CD4-positive, alpha-beta T cell (primary cell): Measurements from ENCODE around the gene ADAM19. TPM values are rescaled to one million over a fixed set of nuclear protein-coding genes. Genes with fewer than 3 reads are reported as not detected.

Experiments used
- ATAC-seq: fragments of 200-7000 bp; cut with Tn5 transposase; one replicate; pipeline ENCODE4 v1.10.0; 2022; ENCODE audit warnings: mild to moderate bottlenecking; ENCODE audit not compliant: poor library complexity
- CTCF ChIA-PET: fragments of 350-600 bp; sonication (Branson Sonifier 250); formaldehyde crosslinking; loops from one replicate; lab custom pipeline; 2021; ENCODE audit warnings: antibody characterized with exemption, inconsistent platforms; lab: Charles Lee
- POLR2A ChIA-PET: fragments of 350-600 bp; sonication (Branson Sonifier 250); formaldehyde crosslinking; loops from one replicate; lab custom pipeline; 2021; ENCODE audit warnings: antibody characterized with exemption, inconsistent platforms; lab: Charles Lee
- DNase-seq, 14 experiments: peaks; one replicate each; pipeline ENCODE4 v3.0.0-alpha.2; 2013 to 2020; ENCODE audit warnings: mixed read lengths in 2 of 14
- H3K27ac ChIP-seq, 2 donors: one replicate each; pipeline versions ENCODE4 v1.5.1 to v1.7.0; 2013; ENCODE audit warnings: low read length in 2 of 2, low read depth in 1 of 2, mild to moderate bottlenecking in 1 of 2
- H3K27me3 ChIP-seq, 2 experiments: 1 replicate in 1 of 2; 2 replicates in 1 of 2; pipeline versions ENCODE4 v1.6.1 to v1.7.0; 2013; ENCODE audit warnings: low read length in 2 of 2, control low read depth in 1 of 2, mild to moderate bottlenecking in 1 of 2, moderate library complexity in 1 of 2; ENCODE audit not compliant: insufficient read depth in 2 of 2, control insufficient read depth in 1 of 2
- H3K36me3 ChIP-seq: one replicate; pipeline ENCODE4 v1.6.1; 2013; ENCODE audit warnings: low read length, control low read depth; ENCODE audit not compliant: insufficient read depth
- H3K4me1 ChIP-seq: one replicate; pipeline ENCODE4 v1.6.1; 2013; ENCODE audit warnings: low read length, control low read depth; ENCODE audit not compliant: insufficient read depth
- H3K4me3 ChIP-seq: one replicate; pipeline ENCODE4 v1.5.1; 2013; ENCODE audit warnings: mild to moderate bottlenecking, low read length, moderate library complexity
- H3K9me3 ChIP-seq, 2 experiments: 1 replicate in 1 of 2; 2 replicates in 1 of 2; pipeline versions ENCODE4 v1.6.1 to v1.7.0; 2013; ENCODE audit warnings: low read length in 2 of 2, mild to moderate bottlenecking in 2 of 2, control low read depth in 1 of 2, moderate library complexity in 1 of 2; ENCODE audit not compliant: control insufficient read depth in 1 of 2, insufficient read depth in 1 of 2
- H3K27ac Mint-ChIP-seq: one replicate; pipeline ENCODE4 v1.8.0; 2020; ENCODE audit warnings: mixed read lengths
- H3K27me3 Mint-ChIP-seq: one replicate; pipeline ENCODE4 v1.8.0; 2021; ENCODE audit warnings: mixed read lengths
- H3K36me3 Mint-ChIP-seq: one replicate; pipeline ENCODE4 v1.8.0; 2021; ENCODE audit warnings: low read depth, mixed read lengths
- H3K4me1 Mint-ChIP-seq: one replicate; pipeline ENCODE4 v1.8.0; 2021; ENCODE audit warnings: low read depth, mixed read lengths
- H3K4me3 Mint-ChIP-seq: one replicate; pipeline ENCODE4 v1.8.0; 2020; ENCODE audit warnings: mild to moderate bottlenecking, mixed read lengths
- H3K9me3 Mint-ChIP-seq: one replicate; pipeline ENCODE4 v1.8.0; 2020; ENCODE audit warnings: mixed read lengths
- CTCF ChIP-seq: fragments of 200-600 bp; IDR thresholded peaks from one replicate; pipeline ENCODE4 v1.8.0; 2022; ENCODE audit warnings: antibody characterized with exemption, mild to moderate bottlenecking
- intact Hi-C, 2 experiments: fragments of 100-400 bp; cut with DNase I in 1 of 2; cut with micrococcal nuclease in 1 of 2; formaldehyde crosslinking; loops; one replicate each; pipeline versions ENCODE4 v1.15.1 to v1.9.0; 2023 to 2025; cut with DNase I, micrococcal nuclease
- total RNA-seq, 174 experiments: library from RNA in 2 of 174; stranded (reverse) in 2 of 174; gene quantifications; one replicate each; pipeline ENCODE4 v1.2.3 and lab custom pipeline; 2021 to 2026

The ADAM19 gene
- total RNA-seq, 2 experiments from 2014 or later: 26.7 to 29.1 TPM

- Mint-ChIP-seq H3K4me3 (no peak overlapping the region), H3K27me3 (no peaks in the 10 kb centered on the region), H3K36me3 (no peaks in the 10 kb centered on the region), H3K9me3 (peaks cover 3% of the 10 kb centered on the region), H3K4me1 (peaks cover 75% of the 10 kb centered on the region), H3K27ac (peak overlapping the region; percentile 66)
- ChIA-PET CTCF (interaction anchor here (1.4 to 1.6 kb wide), 2 partner anchors 19 to 193 kb away, joined by 3 to 4 read pairs; partner anchors contain the start of gene LSM11), POLR2A (interaction anchor here (1.2 kb wide), 1 partner anchor 18 kb away, joined by 3 read pairs; no protein-coding TSS in a partner anchor)
- no peaks in the 10 kb centered on the region for H3K27me3 ChIP-seq
- DNase-seq: no peak
- intact Hi-C loops: no loop called here
- TF ChIP-seq CTCF: no peak
- peak overlapping the region; percentile 4 to 19 for H3K27ac ChIP-seq
- no peaks in the 10 kb centered on the region for H3K36me3 ChIP-seq
- no peak for ATAC-seq
- H3K4me3 ChIP-seq: peak overlapping the region; percentile 11
- no peaks in the 10 kb centered on the region for H3K9me3 ChIP-seq
- H3K4me1 ChIP-seq: peaks cover 70% of the 10 kb centered on the region
Observed at GRCh38 chr5:157549954-157550549, 25.5 kb downstream of the ADAM19 start.

DNA sequence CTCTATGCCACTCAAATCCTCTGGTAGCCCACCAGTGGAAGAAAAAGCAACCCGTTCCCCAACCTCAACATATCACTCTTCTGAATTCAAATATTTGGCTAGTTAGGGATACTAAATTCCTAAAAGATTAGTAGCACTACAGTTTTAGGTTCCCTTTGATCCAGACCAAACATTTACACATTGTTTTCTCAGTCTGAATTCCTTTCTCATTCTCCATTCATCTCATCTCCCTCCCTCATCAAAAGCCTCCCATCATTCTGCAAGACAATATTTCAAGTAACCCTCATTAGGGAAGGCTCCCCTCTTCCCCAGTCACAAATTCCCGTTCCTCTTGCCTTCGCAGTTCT lies 26.3 kb downstream of the ADAM19 start:
- Histone ChIP-seq H3K27ac (peak overlapping the region in 1 of 2 donors; percentile 4), H3K27me3 (no peaks in the 10 kb centered on the region), H3K4me1 (peaks cover 68% of the 10 kb centered on the region), H3K4me3 (peak overlapping the region; percentile 11), H3K9me3 (no peaks in the 10 kb centered on the region), H3K36me3 (no peaks in the 10 kb centered on the region)
- ATAC-seq (no peak), DNase-seq (no peak)
- Mint-ChIP-seq H3K9me3 (peaks cover 3% of the 10 kb centered on the region), H3K36me3 (no peaks in the 10 kb centered on the region), H3K4me3 (peak overlapping the region; percentile 18), H3K27ac (peak overlapping the region; percentile 66), H3K4me1 (peaks cover 77% of the 10 kb centered on the region), H3K27me3 (no peaks in the 10 kb centered on the region)
- ChIA-PET POLR2A (interaction anchor here (0.6 kb wide), 1 partner anchor 22 kb away, joined by 5 read pairs; no protein-coding TSS in a partner anchor), CTCF (interaction anchor here (1.6 kb wide), 1 partner anchor 194 kb away, joined by 4 read pairs; the partner anchor contains the start of gene LSM11)
- intact Hi-C loops: no loop called here
- TF ChIP-seq CTCF: no peak

- intact Hi-C loops: no loop called here
- CTCF ChIA-PET: no interaction called here
- Mint-ChIP-seq H3K9me3 (peaks cover 3% of the 10 kb centered on the region), H3K4me1 (peaks cover 83% of the 10 kb centered on the region), H3K27ac (peak overlapping the region; percentile 66), H3K27me3 (no peaks in the 10 kb centered on the region), H3K36me3 (no peaks in the 10 kb centered on the region), H3K4me3 (peak overlapping the region; percentile 36)
- Histone ChIP-seq H3K36me3 (no peaks in the 10 kb centered on the region), H3K27ac (peak overlapping the region in 1 of 2 donors; percentile 10), H3K27me3 (no peaks in the 10 kb centered on the region), H3K9me3 (no peaks in the 10 kb centered on the region), H3K4me1 (peaks cover 70% of the 10 kb centered on the region), H3K4me3 (no peak overlapping the region)
- DNase-seq (no peak), ATAC-seq (no peak)
- POLR2A ChIA-PET: interaction anchor here (0.6 kb wide), 1 partner anchor 23 kb away, joined by 5 read pairs; no protein-coding TSS in a partner anchor
- TF ChIP-seq CTCF: no peak
Observed at GRCh38 chr5:157548513-157549282, 26.9 kb downstream of the ADAM19 start.
